ENCODE results near the gene ZFY.

DNA sequence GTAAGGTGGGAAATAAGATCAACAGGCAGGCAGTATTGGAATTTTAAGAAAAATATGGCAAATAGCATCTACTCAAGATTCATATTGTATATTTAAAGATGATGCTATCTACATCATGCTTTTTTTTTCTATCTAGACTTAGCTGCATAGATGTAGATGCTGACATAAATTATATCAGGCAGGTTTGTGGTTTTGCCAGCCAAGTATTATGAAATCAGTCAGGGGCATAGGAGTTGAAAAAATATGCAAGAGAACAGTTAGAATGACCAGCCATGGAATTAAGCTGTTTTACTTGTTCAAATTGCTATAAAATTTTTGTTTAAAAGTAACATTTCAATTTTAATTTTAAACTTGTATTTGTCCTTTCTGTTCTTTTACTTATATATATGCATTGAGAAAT is 34.4 kb downstream of the ZFY start:
- TF ChIP-seq, protein P1, sequence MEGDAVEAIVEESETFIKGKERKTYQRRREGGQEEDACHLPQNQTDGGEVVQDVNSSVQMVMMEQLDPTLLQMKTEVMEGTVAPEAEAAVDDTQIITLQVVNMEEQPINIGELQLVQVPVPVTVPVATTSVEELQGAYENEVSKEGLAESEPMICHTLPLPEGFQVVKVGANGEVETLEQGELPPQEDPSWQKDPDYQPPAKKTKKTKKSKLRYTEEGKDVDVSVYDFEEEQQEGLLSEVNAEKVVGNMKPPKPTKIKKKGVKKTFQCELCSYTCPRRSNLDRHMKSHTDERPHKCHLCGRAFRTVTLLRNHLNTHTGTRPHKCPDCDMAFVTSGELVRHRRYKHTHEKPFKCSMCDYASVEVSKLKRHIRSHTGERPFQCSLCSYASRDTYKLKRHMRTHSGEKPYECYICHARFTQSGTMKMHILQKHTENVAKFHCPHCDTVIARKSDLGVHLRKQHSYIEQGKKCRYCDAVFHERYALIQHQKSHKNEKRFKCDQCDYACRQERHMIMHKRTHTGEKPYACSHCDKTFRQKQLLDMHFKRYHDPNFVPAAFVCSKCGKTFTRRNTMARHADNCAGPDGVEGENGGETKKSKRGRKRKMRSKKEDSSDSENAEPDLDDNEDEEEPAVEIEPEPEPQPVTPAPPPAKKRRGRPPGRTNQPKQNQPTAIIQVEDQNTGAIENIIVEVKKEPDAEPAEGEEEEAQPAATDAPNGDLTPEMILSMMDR (IDR thresholded peaks at IDR 0.05; ENCODE audit: low read depth, low read length), result no peak
- TF ChIP-seq EZH2phosphoT487 (IDR thresholded peaks at IDR 0.05; ENCODE audit: low read depth), result no peak
